Measurements from ENCODE around the gene ZNF526. TPM values are rescaled to one million over a fixed set of nuclear protein-coding genes. Genes with fewer than 3 reads are reported as not detected.
A peak's percentile ranks its signal among the peaks of the same experiment; 100 is the strongest.

ZNF526 gene
- total and polyA plus RNA-seq, 9 of the 15 experiments (the other 6 are each of a cell fraction or from before 2014, with no cell fraction given), result 1.3 to 17.9 (median 6.2) TPM

DNA sequence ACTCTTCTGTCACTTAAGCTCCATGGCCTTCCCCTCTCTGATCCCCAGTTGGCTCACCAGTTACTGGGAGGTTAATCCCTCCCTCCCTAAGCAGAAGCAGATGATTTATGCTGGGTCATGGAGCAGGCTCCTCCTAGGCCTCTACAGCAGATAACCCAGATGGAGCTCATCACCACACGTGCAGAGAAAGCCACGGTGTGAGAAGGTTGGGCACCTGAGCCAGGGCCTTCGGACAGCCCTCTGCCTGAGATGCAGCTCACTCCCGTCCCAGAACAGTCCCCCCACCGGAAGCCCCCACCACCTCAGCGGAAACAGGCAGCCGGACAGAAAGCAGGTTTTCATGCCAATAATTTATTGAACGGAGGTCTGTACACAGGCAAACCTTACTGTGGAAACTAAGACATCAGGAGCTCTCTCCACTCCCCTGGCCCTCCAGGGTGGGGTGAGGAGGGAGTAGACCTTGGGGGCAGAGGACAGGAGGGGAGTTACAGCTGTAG is 9.8 kb downstream of the ZNF526 start (continued):
- TF ChIP-seq NR2F6 (CRISPR knock-in tag; IDR thresholded peaks at IDR 0.05), result no peak
- TF ChIP-seq STAT5A (IDR thresholded peaks at IDR 0.05; ENCODE audit: borderline replicate concordance, low read length), result no peak
- TF ChIP-seq ZNF134 (CRISPR knock-in tag; conservative IDR thresholded peaks at IDR 0.05), result peak; percentile 66
- no peak for TF ChIP-seq EZH2 (IDR thresholded peaks at IDR 0.05; ENCODE audit: borderline replicate concordance, low read depth, low read length)
- peak; percentile 43; the same call in 1 of the 2 replicates for TF ChIP-seq ZEB2 (IDR thresholded peaks at IDR 0.05)
- no peak for TF ChIP-seq EGR1 (conservative IDR thresholded peaks at IDR 0.05)
- TF ChIP-seq NFRKB (IDR thresholded peaks at IDR 0.05; ENCODE audit: low read depth), result no peak
- no peak for TF ChIP-seq ELF1 (tag; IDR thresholded peaks at IDR 0.05)
- TF ChIP-seq STAT6 (CRISPR knock-in tag; IDR thresholded peaks at IDR 0.05), result no peak
- no peak for TF ChIP-seq TFE3 (CRISPR knock-in tag; IDR thresholded peaks at IDR 0.05)
- TF ChIP-seq RHOXF2B (CRISPR knock-in tag; conservative IDR thresholded peaks at IDR 0.05), result no peak
- no peak for TF ChIP-seq ELK1 (CRISPR knock-in tag; IDR thresholded peaks at IDR 0.05)
- no peak for TF ChIP-seq ZBTB1 (CRISPR knock-in tag; IDR thresholded peaks at IDR 0.05; ENCODE audit: borderline replicate concordance, low read depth)
- TF ChIP-seq BRD9 (IDR thresholded peaks at IDR 0.05; ENCODE audit: low read depth, partially characterized antibody), result no peak
- TF ChIP-seq ZNF445 (CRISPR knock-in tag; IDR thresholded peaks at IDR 0.05; ENCODE audit: low read depth), result no peak
- TF ChIP-seq FOXJ2 (tag; IDR thresholded peaks at IDR 0.05), result no peak
- no peak for TF ChIP-seq HDAC3 (IDR thresholded peaks at IDR 0.05; ENCODE audit: borderline replicate concordance, partially characterized antibody)
- peak; percentile 22; the same call in 1 of the 2 replicates for TF ChIP-seq TCF7 (IDR thresholded peaks at IDR 0.05; ENCODE audit: borderline replicate concordance)
- no peak for TF ChIP-seq SMARCA5 (IDR thresholded peaks at IDR 0.05)
- TF ChIP-seq KLF1 (tag; IDR thresholded peaks at IDR 0.05), result no peak
- 0 out of 2 replicates have a peak, but pooled peaks have one; percentile 14 for TF ChIP-seq ESRRA (IDR thresholded peaks at IDR 0.05; ENCODE audit: borderline replicate concordance, low read depth)
- TF ChIP-seq ARNT (IDR thresholded peaks at IDR 0.05), result no peak
- TF ChIP-seq, protein P1, sequence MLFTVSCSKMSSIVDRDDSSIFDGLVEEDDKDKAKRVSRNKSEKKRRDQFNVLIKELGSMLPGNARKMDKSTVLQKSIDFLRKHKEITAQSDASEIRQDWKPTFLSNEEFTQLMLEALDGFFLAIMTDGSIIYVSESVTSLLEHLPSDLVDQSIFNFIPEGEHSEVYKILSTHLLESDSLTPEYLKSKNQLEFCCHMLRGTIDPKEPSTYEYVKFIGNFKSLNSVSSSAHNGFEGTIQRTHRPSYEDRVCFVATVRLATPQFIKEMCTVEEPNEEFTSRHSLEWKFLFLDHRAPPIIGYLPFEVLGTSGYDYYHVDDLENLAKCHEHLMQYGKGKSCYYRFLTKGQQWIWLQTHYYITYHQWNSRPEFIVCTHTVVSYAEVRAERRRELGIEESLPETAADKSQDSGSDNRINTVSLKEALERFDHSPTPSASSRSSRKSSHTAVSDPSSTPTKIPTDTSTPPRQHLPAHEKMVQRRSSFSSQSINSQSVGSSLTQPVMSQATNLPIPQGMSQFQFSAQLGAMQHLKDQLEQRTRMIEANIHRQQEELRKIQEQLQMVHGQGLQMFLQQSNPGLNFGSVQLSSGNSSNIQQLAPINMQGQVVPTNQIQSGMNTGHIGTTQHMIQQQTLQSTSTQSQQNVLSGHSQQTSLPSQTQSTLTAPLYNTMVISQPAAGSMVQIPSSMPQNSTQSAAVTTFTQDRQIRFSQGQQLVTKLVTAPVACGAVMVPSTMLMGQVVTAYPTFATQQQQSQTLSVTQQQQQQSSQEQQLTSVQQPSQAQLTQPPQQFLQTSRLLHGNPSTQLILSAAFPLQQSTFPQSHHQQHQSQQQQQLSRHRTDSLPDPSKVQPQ (CRISPR knock-in tag; IDR thresholded peaks at IDR 0.05; ENCODE audit: borderline replicate concordance), result no peak

All from K562 (cell line).